Stimulated activated CD8-positive, alpha-beta memory T cell treated with anti-CD3 and anti-CD28 coated beads, Interleukin-2, amount 100 ng/mL, for 1 hour (primary cell): ENCODE data around the gene RHBDD2.
"Not testable (repeated sequence)": the region's sequence is repeated elsewhere in the genome, so short reads cannot be mapped to it uniquely, and the experiment has no call there.

ENCODE experiments used
- DNase-seq, 2 donors: peaks; one replicate each; pipeline ENCODE4 v3.0.0-alpha.2; 2020; ENCODE audit warnings: low read depth in 2 of 2

Gene RHBDD2

DNA sequence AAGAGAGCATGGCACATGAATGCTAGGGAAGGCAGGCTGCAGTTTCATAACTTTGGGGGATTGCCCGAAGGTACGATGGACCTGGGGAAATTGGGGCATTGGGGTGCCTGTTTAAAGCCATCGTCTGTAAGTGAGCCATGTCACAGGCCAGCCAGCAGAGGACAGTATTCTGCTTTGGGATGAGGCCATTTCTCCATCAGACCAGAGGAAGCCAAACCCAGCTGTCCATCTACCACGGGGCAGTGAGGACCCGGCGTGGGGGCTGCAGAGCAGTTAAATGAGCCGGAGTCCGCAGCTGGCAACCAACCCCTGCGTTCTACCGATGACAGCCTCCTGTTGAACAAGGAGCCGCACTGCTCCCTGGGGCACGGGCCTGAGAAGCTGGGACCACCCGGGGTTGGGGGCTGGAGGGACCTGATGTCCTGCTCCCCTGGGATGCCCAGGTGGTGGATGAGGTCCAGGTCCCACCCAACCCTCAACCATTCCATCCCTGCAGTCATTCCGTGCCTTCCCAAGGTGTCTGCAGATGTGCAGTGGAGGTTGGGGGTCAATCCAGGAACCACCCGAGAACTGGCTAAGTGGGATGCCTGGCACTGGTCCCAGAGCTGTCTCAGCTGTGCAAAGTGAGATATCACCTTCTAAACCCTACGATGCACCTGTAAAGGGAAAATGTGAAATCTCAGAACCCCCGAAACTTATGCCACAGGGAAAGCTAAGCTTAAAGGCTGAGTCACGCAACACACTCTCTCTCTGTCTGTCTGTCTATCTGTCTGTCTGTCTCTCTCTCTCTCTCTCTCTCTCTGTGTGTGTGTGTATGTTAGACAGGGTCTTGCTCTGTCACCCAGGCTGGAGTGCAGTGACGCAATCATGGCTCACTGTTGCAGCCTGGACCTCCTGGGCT, 12.1 kb upstream of the RHBDD2 start:
- peak; percentile 2 to 16 for DNase-seq

DNA sequence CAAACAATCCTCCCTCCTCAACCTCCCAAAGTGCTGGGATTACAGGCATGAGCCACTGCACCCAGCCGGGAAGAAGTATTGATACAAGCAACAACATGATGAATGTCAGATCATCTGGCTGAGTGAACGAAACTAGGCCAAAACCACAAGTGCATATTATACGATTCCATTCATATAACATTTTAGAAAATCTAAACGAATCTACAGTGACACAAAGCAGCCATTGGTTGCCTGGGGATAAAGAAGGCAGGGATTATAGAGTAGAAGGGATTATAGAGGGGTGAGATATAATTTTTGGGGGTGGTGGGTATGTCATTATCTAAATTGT, 11.5 kb upstream of the RHBDD2 start:
- DNase-seq, result no peak

DNA sequence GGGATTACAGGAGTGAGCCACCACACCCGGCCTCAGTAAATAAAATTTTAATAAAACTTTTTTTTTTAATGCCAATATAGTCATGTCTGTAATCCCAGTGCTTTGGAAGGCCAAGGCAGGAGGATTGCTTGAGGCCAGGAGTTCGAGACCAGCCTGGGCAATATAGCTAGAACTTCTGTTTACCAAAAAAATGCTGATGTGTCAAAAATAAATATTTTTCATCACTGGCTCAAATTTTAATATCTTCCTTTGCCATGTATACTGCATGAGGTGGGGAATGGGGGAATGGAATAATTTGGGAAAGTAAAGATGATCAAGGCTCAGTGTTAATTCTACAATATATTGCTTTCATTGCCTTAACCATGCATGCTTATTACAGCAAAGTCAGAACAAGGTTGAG, 10.7 kb upstream of the RHBDD2 start:
- DNase-seq, result no peak

GRCh38 chr7:75869776-75870379, 9.0 kb upstream of the RHBDD2 start:
- no peak for DNase-seq

DNA sequence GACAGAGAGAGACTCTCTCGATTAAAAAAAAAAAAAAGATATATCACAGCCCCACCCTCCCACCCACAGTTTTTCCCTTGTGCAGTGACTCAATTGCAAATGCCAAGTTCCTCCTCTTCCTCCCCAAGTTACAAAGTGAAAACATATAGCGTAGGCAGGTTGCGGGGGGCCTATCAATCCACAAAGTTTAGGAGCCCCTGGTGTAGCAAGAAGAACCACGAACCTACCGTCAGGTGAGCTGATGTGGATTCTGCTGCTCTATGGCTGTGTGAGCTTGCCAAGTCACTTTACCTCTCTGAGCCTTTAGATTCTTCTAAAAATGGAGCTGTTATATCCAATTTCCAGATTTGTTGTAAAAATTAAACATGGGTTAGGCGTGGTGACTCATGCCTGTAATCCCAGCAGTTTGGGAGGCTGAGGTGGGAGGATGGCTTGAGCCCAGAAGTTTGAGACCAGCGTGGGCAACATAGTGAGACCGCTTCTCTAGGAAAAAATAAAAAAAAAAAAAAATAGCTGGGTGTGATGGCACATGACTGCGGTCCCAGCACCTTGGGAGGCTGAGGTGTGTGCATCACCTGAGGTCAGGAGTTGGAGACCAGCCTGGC, 8.2 kb upstream of the RHBDD2 start:
- DNase-seq, result no peak

DNA sequence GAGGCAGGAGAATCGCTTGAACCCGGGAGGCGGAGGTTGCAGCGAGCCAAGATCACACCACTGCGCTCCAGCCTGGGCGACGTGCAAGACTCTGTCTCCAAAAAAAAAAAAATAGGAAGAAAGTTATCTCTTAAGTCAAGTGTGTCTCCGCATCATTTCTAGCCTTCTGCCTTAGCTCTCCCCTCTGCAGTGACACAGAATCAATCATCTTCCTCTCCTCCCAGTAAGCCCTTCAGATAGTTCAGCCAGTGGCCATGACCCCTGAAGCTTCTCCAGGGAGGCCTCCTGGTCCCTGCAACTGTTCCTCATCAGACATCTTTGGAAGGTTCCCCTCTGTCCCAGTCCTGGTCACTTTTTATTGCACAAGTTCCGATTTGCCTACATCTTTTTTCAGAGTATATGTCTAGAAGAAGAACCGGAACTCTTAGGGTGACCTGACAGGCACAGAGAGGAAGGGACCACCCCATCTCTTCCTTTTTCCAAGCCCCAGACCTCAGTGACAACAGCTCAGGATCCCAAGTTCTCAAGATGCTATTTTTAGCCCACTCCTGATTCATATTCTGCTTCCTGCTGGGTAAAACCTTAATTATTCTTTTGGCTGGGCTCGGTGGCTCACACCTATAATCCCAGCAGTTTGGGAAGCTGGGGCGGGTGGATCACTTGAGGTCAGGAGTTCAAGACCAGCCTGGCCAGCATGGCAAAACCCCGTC, 6.6 kb upstream of the RHBDD2 start:
- no peak for DNase-seq

- DNase-seq, result not testable (repeated sequence)
Observed at GRCh38 chr7:75874180-75874579, 4.7 kb upstream of the RHBDD2 start.

GRCh38 chr7:75875113-75876080, 3.4 kb upstream of the RHBDD2 start:
- no peak for DNase-seq

- no peak for DNase-seq
Observed at GRCh38 chr7:75876126-75876881, 2.5 kb upstream of the RHBDD2 start.

DNA sequence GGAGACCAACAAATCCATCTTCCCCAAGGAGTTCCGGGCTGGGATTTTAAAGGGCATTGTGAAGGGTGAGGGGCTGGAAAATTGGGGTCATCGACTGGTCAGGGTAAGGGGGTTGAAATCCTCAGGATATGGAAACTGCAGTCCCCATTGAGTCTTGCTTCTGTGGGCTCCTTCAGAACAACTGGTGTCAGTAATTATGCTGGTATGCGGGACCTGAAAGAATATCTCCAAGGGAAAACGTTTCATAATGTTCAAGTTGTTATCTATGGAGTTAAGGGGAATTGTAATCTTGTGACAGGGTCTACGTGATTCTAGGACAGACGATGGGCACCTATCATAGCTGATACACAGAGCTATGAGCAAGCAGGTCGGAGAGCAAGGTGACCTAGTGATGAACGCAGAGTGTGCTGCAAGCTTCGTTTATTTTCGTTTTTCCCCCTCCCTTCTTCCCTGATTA, 494 bp upstream of the RHBDD2 start:
- DNase-seq, result no peak

GRCh38 chr7:75879771-75880184, 944 bp downstream of the RHBDD2 start:
- DNase-seq, result no peak

GRCh38 chr7:75880242-75880641, 1.4 kb downstream of the RHBDD2 start:
- no peak for DNase-seq

DNA sequence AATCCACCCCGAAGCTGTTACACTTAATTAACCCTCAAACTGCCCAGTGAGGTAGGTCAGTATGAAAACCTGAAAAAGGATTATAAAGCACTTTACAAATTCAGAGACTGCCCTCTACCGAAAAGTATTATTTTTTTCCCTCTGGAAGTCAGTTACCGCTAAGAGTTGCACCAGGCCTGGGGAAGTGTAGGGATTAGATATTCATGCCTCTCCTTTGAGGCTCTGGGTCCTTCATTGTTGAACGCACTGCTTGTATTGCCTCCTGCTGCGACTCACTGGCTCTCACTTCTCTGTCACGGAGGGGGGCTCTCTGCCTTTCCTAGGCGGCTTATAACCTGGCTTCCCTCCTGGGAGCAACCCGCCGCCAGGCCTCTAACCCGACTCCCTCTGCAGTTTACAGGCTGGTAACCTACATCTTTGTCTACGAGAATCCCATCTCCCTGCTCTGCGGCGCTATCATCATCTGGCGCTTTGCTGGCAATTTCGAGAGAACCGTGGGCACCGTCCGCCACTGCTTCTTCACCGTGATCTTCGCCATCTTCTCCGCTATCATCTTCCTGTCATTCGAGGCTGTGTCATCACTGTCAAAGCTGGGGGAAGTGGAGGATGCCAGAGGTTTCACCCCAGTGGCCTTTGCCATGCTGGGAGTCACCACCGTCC, 2.7 kb downstream of the RHBDD2 start:
- no peak for DNase-seq

DNA sequence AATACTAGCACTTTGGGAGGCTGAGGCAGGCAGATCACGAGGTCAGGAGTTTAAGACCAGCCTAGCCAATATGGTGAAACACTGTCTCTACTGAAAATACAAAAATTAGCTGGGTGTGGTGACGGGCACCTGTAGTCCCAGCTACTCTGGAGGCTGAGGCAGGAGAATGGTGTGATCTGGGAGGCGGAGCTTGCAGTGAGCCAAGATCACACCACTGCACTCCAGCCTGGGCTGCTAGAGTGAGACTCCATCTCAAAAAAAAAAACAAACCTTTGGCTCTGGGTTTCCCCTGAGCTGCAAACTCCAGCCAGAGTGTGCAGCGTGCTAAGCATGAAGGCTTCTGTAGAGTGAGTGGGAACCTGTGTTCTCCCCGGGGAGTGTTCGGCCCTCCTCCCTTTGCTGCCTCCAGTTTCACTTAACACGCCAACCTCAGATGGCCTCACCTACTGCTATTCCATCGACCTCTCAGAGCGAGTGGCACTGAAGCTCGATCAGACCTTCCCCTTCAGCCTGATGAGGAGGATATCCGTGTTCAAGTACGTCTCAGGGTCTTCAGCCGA, 4.5 kb downstream of the RHBDD2 start:
- DNase-seq, result not testable (repeated sequence)

GRCh38 chr7:75884476-75884875, 5.6 kb downstream of the RHBDD2 start:
- no peak for DNase-seq

GRCh38 chr7:75885036-75885435, 6.2 kb downstream of the RHBDD2 start:
- no peak for DNase-seq

- DNase-seq, result no peak
Observed at GRCh38 chr7:75887669-75888369, 9.0 kb downstream of the RHBDD2 start.

DNA sequence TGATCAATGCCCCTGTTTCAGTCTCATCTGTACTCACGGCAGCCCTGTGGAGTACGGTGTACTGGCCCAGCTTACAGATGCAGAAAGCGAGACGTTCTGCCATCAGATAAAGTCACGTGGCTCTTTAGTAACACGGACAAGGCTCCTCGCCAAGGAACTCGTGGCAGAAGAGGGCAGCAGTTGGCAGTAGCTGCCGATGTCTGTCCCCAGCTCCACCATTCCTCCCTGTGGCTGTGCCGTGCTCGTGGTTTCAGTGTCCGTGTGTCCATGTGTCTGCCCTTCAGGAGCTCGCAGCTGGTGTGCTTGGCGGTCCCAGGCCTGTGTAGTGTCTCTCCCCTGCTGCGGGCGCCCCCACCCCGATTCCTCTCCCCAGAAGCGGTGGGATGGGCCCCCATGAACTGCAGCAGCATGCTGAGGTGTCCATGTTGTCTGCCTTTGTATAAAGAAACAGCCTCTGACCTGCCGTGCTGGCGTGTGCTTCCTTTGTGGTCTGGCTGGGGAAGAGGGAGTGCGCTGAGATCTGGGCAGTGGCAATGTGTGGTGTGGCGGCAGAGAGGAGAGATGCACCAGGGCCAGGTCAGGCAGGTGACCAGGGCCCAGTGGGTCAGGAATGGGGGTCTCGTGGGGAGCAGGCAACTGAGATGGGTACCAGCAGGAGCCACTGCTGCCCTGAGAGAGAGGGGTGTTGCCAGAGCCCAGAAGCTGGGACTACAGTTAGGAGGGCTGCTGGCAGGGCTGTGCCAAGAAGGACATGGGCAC, 9.8 kb downstream of the RHBDD2 start:
- DNase-seq, result no peak
